G401 (cell line): ENCODE measurements around the gene SAMD11. TPM values are rescaled to one million over a fixed set of nuclear protein-coding genes. Genes with fewer than 3 reads are reported as not detected.

Experiments
- DNase-seq: peaks from one replicate; pipeline ENCODE4 v3.0.0-alpha.2; 2015; ENCODE audit warnings: low spot score
- in situ Hi-C: cut with HindIII; loops from 2 replicates; pipeline ENCODE4 v1.10.0; 2016; ENCODE audit warnings: low sequenced_read_pairs, mixed read lengths
- total RNA-seq: library from RNA; depleted of rRNA; stranded (reverse); fragments of >200 nt; shearing (Covaris generic); gene quantifications from 2 replicates; pipeline ENCODE4 v1.2.3, GENCODE V29; 2014

Gene SAMD11
- total RNA-seq, 1 experiment from 2014 or later: 398 TPM

GRCh38 chr1:915295-916172, 8.2 kb upstream of the SAMD11 start:
- in situ Hi-C loops: no loop called here

GRCh38 chr1:916173-917075, 7.3 kb upstream of the SAMD11 start:
- in situ Hi-C loops: no loop called here
- DNase-seq: no peak

More at GRCh38 chr1:915295-916172, 8.2 kb upstream of the SAMD11 start:
- no peak for DNase-seq

GRCh38 chr1:917076-917459, 6.7 kb upstream of the SAMD11 start:
- in situ Hi-C loops: no loop called here

GRCh38 chr1:917466-918091, 6.1 kb upstream of the SAMD11 start:
- no peak for DNase-seq
- in situ Hi-C loops: no loop called here

More at GRCh38 chr1:917076-917459, 6.7 kb upstream of the SAMD11 start:
- DNase-seq: no peak

- no peak for DNase-seq
- in situ Hi-C loops: no loop called here
These were observed 5.4 kb upstream of the SAMD11 start for GRCh38 chr1:918353-918752.

- DNase-seq: no peak
These were observed 4.9 kb upstream of the SAMD11 start for GRCh38 chr1:918843-919242.

GRCh38 chr1:919271-919872, 4.4 kb upstream of the SAMD11 start:
- in situ Hi-C loops: no loop called here
- no peak for DNase-seq

More at GRCh38 chr1:918843-919242, 4.9 kb upstream of the SAMD11 start:
- in situ Hi-C loops: no loop called here

GRCh38 chr1:920010-920409, 3.7 kb upstream of the SAMD11 start:
- in situ Hi-C loops: no loop called here

GRCh38 chr1:920521-920920, 3.2 kb upstream of the SAMD11 start:
- in situ Hi-C loops: no loop called here
- DNase-seq: no peak

More at GRCh38 chr1:920010-920409, 3.7 kb upstream of the SAMD11 start:
- no peak for DNase-seq

- no peak for DNase-seq
- in situ Hi-C loops: no loop called here
These were observed 2.5 kb upstream of the SAMD11 start for GRCh38 chr1:921011-921837.

GRCh38 chr1:923991-924655, 400 bp downstream of the SAMD11 start:
- in situ Hi-C loops: no loop called here
- no peak for DNase-seq

- DNase-seq: no peak
- in situ Hi-C loops: no loop called here
These were observed 1.2 kb downstream of the SAMD11 start for GRCh38 chr1:924656-925560.

- no peak for DNase-seq
- in situ Hi-C loops: no loop called here
These were observed 2.1 kb downstream of the SAMD11 start for GRCh38 chr1:925561-926421.

GRCh38 chr1:927234-927633, 3.5 kb downstream of the SAMD11 start:
- in situ Hi-C loops: no loop called here

GRCh38 chr1:927748-928147, 4.0 kb downstream of the SAMD11 start:
- in situ Hi-C loops: no loop called here
- no peak for DNase-seq

More at GRCh38 chr1:927234-927633, 3.5 kb downstream of the SAMD11 start:
- DNase-seq: no peak
